ENCODE results near the gene CREBBP.

DNA sequence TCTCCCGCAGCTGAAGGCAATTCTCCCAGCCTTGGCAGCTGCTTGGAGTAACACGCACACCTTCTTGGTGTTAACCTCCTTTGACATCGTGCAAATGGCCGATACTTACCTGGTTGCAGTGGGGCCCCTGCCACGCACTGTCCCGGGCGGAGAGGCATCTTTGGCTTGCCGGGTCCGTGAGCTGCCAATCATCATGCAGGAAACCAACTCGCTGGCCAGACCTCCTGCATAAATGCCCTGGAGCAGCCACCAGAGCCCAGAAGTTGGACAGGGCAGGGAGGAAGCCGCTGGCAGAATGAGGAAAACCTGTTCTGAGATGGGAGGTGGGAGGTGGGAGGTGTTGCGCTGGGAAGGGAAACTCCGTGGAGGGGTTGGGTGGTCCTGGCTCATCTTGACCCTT lies 41.7 kb upstream of the CREBBP start:
- no peak for TF ChIP-seq TGIF2 (CRISPR knock-in tag; IDR thresholded peaks at IDR 0.05)
- TF ChIP-seq CTCF (IDR thresholded peaks at IDR 0.05 in 2 of 3, conservative IDR thresholded peaks at IDR 0.05 in 1 of 3; ENCODE audit: insufficient read depth in 2 of 3, low read depth in 1 of 3, low read length in 3 of 3) = no peak

Measured in K562 (cell line).